ENCODE results near the gene VRK3. TPM values are rescaled to one million over a fixed set of nuclear protein-coding genes. Genes with fewer than 3 reads are reported as not detected.

The VRK3 gene, protein sequence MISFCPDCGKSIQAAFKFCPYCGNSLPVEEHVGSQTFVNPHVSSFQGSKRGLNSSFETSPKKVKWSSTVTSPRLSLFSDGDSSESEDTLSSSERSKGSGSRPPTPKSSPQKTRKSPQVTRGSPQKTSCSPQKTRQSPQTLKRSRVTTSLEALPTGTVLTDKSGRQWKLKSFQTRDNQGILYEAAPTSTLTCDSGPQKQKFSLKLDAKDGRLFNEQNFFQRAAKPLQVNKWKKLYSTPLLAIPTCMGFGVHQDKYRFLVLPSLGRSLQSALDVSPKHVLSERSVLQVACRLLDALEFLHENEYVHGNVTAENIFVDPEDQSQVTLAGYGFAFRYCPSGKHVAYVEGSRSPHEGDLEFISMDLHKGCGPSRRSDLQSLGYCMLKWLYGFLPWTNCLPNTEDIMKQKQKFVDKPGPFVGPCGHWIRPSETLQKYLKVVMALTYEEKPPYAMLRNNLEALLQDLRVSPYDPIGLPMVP
- total RNA-seq = 16.5 and 19.1 TPM in 2 replicates

DNA sequence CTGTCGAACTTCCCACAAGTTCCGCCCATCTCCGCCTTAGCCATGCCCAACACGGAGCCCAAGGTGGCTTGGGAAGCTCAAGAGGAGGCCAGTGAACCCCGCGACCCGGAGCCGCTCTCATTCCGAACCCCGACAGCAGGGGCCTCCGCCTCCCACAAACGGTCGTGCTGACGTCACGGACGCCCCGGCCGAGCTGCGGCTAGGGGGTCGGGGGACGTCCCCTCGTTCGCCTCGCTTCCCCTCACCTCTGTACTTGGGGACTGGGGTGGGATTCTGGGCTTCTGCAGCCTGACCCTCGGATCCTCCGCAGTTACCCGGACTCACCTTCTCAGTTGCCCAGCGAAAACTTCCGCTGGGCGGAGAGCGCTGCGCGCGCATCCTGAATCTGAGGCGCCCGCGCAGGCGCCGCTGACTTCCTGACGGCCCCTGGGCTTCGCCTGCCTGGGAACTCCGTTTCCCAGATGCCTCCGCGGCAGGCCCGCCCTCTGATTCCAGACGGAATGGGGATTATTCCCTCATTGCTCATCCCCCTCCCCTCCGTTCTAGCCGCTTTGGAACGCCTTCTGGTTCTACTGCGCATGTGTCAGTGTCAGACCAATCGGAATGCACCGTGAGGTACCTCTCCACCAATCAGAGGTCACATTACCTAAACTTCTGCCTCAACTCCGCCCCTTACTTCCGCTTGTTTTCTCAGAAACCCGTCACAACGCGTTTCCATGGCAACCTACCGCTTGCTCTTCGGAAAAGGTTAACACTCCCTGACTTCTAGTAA lies at the start of gene VRK3:
Gene VRK3, minus strand, starts transcription at position 351 of the 772 bp plus-strand sequence. CDS start 9,210 bp downstream, outside the sequence.

DNA sequence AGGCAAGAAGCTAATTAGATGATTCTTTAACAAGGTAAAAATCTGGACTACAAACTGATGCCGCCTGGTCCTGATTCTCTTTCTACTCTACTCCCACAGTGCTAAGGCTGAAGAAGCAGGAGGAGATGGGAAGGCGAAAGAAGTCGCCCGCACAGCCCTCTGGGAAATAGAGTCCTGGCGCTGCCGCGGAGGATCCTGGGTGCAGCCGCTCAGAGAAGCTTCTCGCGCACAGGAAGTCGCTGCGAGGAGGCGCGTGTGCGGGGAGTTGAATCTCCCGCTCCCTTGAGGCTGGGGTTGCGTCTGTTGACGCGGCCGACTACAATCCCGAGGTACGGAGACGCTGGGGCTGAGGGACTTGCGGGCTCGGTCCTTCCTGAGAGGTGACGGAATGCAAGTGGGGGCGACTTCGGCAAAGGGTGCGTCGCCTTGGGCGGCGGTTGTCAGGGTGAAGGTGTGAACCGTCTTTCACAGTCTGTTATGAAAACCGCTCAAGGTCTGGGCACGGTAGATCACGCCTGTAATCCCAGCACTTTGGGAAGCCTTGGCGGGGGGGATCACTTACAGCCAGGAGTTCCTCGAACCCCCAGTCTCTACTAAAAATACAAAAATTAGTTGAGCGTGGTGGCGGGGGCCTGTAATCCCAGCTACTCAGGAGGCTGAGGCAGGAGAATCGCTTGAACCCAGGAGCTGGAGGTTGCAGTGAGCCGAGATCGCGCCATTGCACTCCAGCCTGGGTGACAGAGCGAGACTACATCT lies 800 bp upstream of the VRK3 start, which contains the start of gene ZNF473:
Gene ZNF473, plus strand, starts transcription at position 212 of the 756 bp plus-strand sequence. CDS start 5,078 bp downstream, outside the sequence.

DNA sequence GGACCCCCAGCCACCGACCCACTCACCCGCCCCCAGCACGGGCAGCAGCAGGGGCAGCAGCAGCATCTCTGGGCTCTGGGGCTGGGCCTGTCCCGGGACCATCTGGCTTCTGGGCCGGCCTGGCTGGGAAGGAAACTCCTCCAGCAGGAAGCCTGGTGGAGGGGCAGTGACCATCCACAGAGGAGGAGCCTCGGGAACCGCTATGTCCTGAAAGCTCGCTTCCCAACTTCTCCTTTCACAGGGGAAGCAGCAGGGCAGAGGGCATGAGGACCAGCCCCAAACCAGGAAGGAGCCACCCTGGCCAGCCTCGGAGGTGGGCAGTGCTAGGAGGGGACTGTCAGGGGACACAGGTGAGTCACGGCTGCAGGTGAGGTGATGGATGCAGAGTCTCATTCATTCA lies 64.2 kb downstream of the VRK3 start, which contains the start of gene SIGLEC11:
Gene SIGLEC11, minus strand, starts transcription at position 193 of the 400 bp plus-strand sequence. Its CDS starts 91 bp downstream, at position 102.

DNA sequence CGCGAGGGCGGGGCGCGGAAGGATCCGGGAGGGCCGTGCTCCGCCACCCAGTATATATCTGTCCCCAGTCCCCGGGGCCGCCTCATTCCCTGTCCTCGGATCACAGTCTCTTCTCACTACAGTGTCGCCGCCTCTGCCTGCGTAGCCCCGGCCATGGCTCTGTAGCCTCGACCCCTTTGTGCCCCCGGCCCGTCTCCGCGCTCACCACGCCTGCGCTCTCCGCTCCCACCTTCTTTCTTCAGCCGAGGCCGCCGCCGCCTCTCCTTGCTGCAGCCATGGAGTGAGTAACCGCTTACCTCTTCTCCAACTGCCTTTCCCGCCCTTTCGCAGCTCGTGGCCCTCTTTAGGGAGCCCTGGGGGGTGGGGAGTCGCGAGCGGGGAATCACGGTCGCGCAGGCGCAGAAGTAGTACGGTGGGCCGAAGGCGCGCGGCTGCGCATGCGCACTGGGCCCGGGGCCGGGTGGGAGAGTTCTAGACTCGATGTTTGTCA lies 96.0 kb downstream of the VRK3 start, which contains the start of the genes ATF5 and NUP62:
Gene ATF5, plus strand, starts transcription at position 85 of the 490 bp plus-strand sequence. CDS start 1,646 bp downstream, outside the sequence.
Gene NUP62, minus strand, starts transcription at position 384 of the 490 bp plus-strand sequence. CDS start 19,697 bp downstream, outside the sequence.

Other genes starting within 250 kb of the VRK3 start
- gene FUZ, start 212.1 kb downstream of the VRK3 start, total RNA-seq = 13.9 and 25.0 TPM in 2 replicates
- gene MED25, start 207.1 kb downstream of the VRK3 start, total RNA-seq = 11.9 and 15.3 TPM in 2 replicates
- gene PTOV1, start 174.2 kb downstream of the VRK3 start, total RNA-seq = 54.4 and 80.2 TPM in 2 replicates
- gene PNKP, start 157.8 kb downstream of the VRK3 start, total RNA-seq = 36.7 and 47.2 TPM in 2 replicates
- gene AKT1S1, start 148.0 kb downstream of the VRK3 start, total RNA-seq = 7.6 and 9.1 TPM in 2 replicates
- 4.7 and 5.1 TPM in 2 replicates for gene TBC1D17, start 147.7 kb downstream of the VRK3 start, total RNA-seq
- 3.2 and 3.5 TPM in 2 replicates for gene IL4I1, start 128.5 kb downstream of the VRK3 start, total RNA-seq
- gene ATF5, start 96.2 kb downstream of the VRK3 start, total RNA-seq = 2.7 and 4.0 TPM in 2 replicates
- 27.9 and 28.4 TPM in 2 replicates for gene NUP62, start 95.9 kb downstream of the VRK3 start, total RNA-seq
- 0.09 TPM in 1 of 2 replicates, not detected in the other for gene SIGLEC11, start 64.2 kb downstream of the VRK3 start, total RNA-seq
- 4.9 and 5.2 TPM in 2 replicates for gene ZNF473, start 633 bp upstream of the VRK3 start, total RNA-seq
- not detected in 2 replicates for gene IZUMO2, start 137.9 kb upstream of the VRK3 start, total RNA-seq
- under 0.01 and 0.09 TPM in 2 replicates for gene MYH14, start 178.2 kb upstream of the VRK3 start, total RNA-seq